Mesodermal cell (in vitro differentiated cells): ENCODE results near the gene KRT8.

Experiments
- H3K27ac ChIP-seq: 2 replicates; pipeline ENCODE4 v1.7.0; 2013; ENCODE audit warnings: mild to moderate bottlenecking, low read depth, low read length, moderate library complexity; ENCODE audit not compliant: severe bottlenecking
- H3K36me3 ChIP-seq: 2 replicates; pipeline ENCODE4 v1.7.1; 2013; ENCODE audit warnings: mild to moderate bottlenecking, low read length, moderate library complexity; ENCODE audit not compliant: control insufficient read depth, insufficient read depth
- H3K4me1 ChIP-seq: one replicate; pipeline ENCODE4 v1.7.1; 2013; ENCODE audit warnings: mild to moderate bottlenecking, low read length; ENCODE audit not compliant: insufficient read depth, control insufficient read depth, poor library complexity, severe bottlenecking
- H3K4me3 ChIP-seq: 2 replicates; pipeline ENCODE4 v1.7.0; 2013; ENCODE audit warnings: low read length, control low read depth, mild to moderate bottlenecking; ENCODE audit not compliant: insufficient read depth, poor library complexity, severe bottlenecking; ENCODE audit errors: extremely low read depth
- H3K9me3 ChIP-seq: 2 replicates; pipeline ENCODE4 v1.7.1; 2013; ENCODE audit warnings: mild to moderate bottlenecking, low read length, moderate library complexity; ENCODE audit not compliant: control insufficient read depth
- WGBS, 2 experiments: methylation state at CpG; one replicate each; pipeline ENCODE4 v1.1.5; 2013; ENCODE audit warnings: missing lambda C conversion rate in 2 of 2; ENCODE audit not compliant: insufficient coverage in 2 of 2; 5-methylcytosine and 5-hydroxymethylcytosine counted together

KRT8 gene

GRCh38 chr12:52912711-52913430, 8.0 kb upstream of the KRT8 start:
- no peak overlapping the region for H3K27ac ChIP-seq
- no peak overlapping the region for H3K4me3 ChIP-seq
- peaks cover 20% of the 10 kb centered on the region for H3K4me1 ChIP-seq
- no peaks in the 10 kb centered on the region for H3K9me3 ChIP-seq
- WGBS, 2 experiments, result 87 to 89% methylated on average over 6 to 7 of the region's 8 CpGs
- no peaks in the 10 kb centered on the region for H3K36me3 ChIP-seq

- H3K27ac ChIP-seq, result peak overlapping the region; percentile 49
- H3K9me3 ChIP-seq, result no peaks in the 10 kb centered on the region
- H3K36me3 ChIP-seq, result no peaks in the 10 kb centered on the region
- peaks cover 39% of the 10 kb centered on the region for H3K4me1 ChIP-seq
- no peak overlapping the region for H3K4me3 ChIP-seq
- WGBS, 2 experiments, result 90% methylated on average over 8 to 9 of the region's 10 CpGs
Measured at GRCh38 chr12:52910248-52910883, 5.5 kb upstream of the KRT8 start.

GRCh38 chr12:52909796-52910195, 4.9 kb upstream of the KRT8 start:
- WGBS, 2 experiments, result 90 to 97% methylated on average over 3 of the region's 3 CpGs
- no peaks in the 10 kb centered on the region for H3K36me3 ChIP-seq
- no peaks in the 10 kb centered on the region for H3K9me3 ChIP-seq
- no peak overlapping the region for H3K4me3 ChIP-seq
- peaks cover 44% of the 10 kb centered on the region for H3K4me1 ChIP-seq
- H3K27ac ChIP-seq, result peak overlapping the region; percentile 49

- whole genome bisulfite sequencing, 2 experiments, result 62 to 69% methylated on average over 1 of the region's 2 CpGs
- H3K4me1 ChIP-seq, result peaks cover 44% of the 10 kb centered on the region
- no peak overlapping the region for H3K4me3 ChIP-seq
- no peak overlapping the region for H3K27ac ChIP-seq
- H3K36me3 ChIP-seq, result peaks cover 1% of the 10 kb centered on the region
- no peaks in the 10 kb centered on the region for H3K9me3 ChIP-seq
Measured at GRCh38 chr12:52909331-52909730, 4.5 kb upstream of the KRT8 start.

- 29 to 34% methylated on average over 1 to 5 of the region's 7 CpGs for WGBS, 2 experiments
- H3K27ac ChIP-seq, result peak overlapping the region; percentile 74
Measured at GRCh38 chr12:52907092-52907810, 2.4 kb upstream of the KRT8 start.

GRCh38 chr12:52906191-52906601, 1.3 kb upstream of the KRT8 start:
- peaks cover 52% of the 10 kb centered on the region for H3K4me1 ChIP-seq
- no peak overlapping the region for H3K27ac ChIP-seq
- H3K36me3 ChIP-seq, result peaks cover 29% of the 10 kb centered on the region
- 92 to 93% methylated on average over 4 to 6 of the region's 7 CpGs for WGBS, 2 experiments
- no peak overlapping the region for H3K4me3 ChIP-seq
- no peaks in the 10 kb centered on the region for H3K9me3 ChIP-seq

More at GRCh38 chr12:52907092-52907810, 2.4 kb upstream of the KRT8 start:
- Histone ChIP-seq H3K36me3 (peaks cover 18% of the 10 kb centered on the region), H3K4me1 (peaks cover 44% of the 10 kb centered on the region), H3K9me3 (no peaks in the 10 kb centered on the region), H3K4me3 (no peak overlapping the region)

GRCh38 chr12:52903855-52904508, 894 bp downstream of the KRT8 start:
- peaks cover 51% of the 10 kb centered on the region for H3K36me3 ChIP-seq
- peak overlapping the region; percentile 94 for H3K27ac ChIP-seq
- peaks cover 54% of the 10 kb centered on the region for H3K4me1 ChIP-seq
- no peaks in the 10 kb centered on the region for H3K9me3 ChIP-seq
- H3K4me3 ChIP-seq, result peak overlapping the region; percentile 91
- 0% methylated on average over 6 to 19 of the region's 31 CpGs for WGBS, 2 experiments

GRCh38 chr12:52903285-52903854, 1.5 kb downstream of the KRT8 start:
- H3K27ac ChIP-seq, result peak overlapping the region; percentile 92
- H3K4me3 ChIP-seq, result peak overlapping the region; percentile 91
- H3K4me1 ChIP-seq, result peaks cover 49% of the 10 kb centered on the region
- peaks cover 57% of the 10 kb centered on the region for H3K36me3 ChIP-seq
- no peaks in the 10 kb centered on the region for H3K9me3 ChIP-seq
- 0 to 1% methylated on average over 17 to 26 of the region's 34 CpGs for WGBS, 2 experiments

- whole genome bisulfite sequencing, 2 experiments, result 82 to 92% methylated on average over 10 to 11 of the region's 13 CpGs
Measured at GRCh38 chr12:52901715-52902541, 2.9 kb downstream of the KRT8 start.

More at GRCh38 chr12:52901715-52902541, 2.9 kb downstream of the KRT8 start:
- H3K36me3 ChIP-seq, result peaks cover 71% of the 10 kb centered on the region
- no peaks in the 10 kb centered on the region for H3K9me3 ChIP-seq
- H3K27ac ChIP-seq, result peak overlapping the region; percentile 92
- H3K4me3 ChIP-seq, result peak overlapping the region; percentile 91
- H3K4me1 ChIP-seq, result peaks cover 39% of the 10 kb centered on the region
